ENCODE measurements around the gene LMX1B. TPM values are rescaled to one million over a fixed set of nuclear protein-coding genes. Genes with fewer than 3 reads are reported as not detected.

LMX1B gene
- polyA plus RNA-seq, 1 experiment: not detected

DNA sequence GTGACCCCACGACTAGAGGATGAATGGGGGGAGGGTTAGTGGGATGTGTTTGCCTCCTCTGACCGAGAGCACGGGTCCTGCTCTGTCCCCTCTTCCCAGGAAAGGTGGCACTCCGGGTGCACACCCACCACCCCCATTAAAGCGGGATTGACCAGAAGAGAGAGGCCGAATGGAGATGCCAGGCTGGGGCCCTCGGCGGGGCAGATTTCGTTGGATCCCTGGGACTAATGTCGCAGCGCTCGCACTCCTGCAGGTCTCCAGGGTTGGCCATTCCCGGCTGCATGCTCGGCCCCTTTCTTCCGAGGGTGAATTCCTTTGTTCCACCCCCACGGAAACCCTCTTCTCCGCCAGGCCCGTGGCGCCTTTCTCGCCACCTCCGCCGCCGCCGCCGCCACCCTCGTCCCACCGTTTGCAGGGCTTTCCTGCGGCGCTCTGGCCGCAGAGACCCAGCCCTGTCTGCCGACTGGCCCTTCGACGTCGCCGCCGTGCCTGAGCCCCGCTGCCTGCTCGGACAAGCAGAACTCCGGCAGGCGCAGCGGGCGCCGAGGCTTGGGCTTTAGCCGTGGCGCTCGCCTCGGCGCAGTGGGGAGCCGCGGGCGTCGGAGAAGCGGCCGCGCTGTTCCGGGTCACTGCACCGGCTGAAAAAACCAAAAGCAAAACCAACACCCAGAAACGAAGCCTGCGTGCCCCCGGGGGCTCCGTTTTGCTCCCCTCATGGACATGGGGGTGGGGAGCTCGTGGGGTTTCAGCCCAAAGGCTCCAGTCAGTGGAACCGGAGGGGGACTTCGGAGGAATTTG, 11.8 kb downstream of the LMX1B start:
- CTCF ChIA-PET: no interaction called here
- no peak for DNase-seq (ENCODE audit: low read depth, low spot score)
- TF ChIP-seq, protein P1, sequence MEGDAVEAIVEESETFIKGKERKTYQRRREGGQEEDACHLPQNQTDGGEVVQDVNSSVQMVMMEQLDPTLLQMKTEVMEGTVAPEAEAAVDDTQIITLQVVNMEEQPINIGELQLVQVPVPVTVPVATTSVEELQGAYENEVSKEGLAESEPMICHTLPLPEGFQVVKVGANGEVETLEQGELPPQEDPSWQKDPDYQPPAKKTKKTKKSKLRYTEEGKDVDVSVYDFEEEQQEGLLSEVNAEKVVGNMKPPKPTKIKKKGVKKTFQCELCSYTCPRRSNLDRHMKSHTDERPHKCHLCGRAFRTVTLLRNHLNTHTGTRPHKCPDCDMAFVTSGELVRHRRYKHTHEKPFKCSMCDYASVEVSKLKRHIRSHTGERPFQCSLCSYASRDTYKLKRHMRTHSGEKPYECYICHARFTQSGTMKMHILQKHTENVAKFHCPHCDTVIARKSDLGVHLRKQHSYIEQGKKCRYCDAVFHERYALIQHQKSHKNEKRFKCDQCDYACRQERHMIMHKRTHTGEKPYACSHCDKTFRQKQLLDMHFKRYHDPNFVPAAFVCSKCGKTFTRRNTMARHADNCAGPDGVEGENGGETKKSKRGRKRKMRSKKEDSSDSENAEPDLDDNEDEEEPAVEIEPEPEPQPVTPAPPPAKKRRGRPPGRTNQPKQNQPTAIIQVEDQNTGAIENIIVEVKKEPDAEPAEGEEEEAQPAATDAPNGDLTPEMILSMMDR (IDR thresholded peaks at IDR 0.05; ENCODE audit: low read depth, low read length): no peak
- Histone ChIP-seq H3K9me3 (ENCODE audit: control insufficient read depth, insufficient read depth, low read length) (peaks cover 4% of the 10 kb centered on the region; the same call in 1 of the 2 replicates), H3K27ac (ENCODE audit: low read depth, low read length) (no peak overlapping the region), H3K27me3 (ENCODE audit: control insufficient read depth, insufficient read depth, low read length) (peaks cover 92% of the 10 kb centered on the region), H3K4me3 (ENCODE audit: low read depth, low read length) (no peak overlapping the region)
- POLR2A ChIA-PET: no interaction called here

GRCh38 chr9:126626127-126626925, 12.6 kb downstream of the LMX1B start:
- Histone ChIP-seq H3K27me3 (ENCODE audit: control insufficient read depth, insufficient read depth, low read length) (peaks cover 92% of the 10 kb centered on the region), H3K4me3 (ENCODE audit: low read depth, low read length) (no peak overlapping the region), H3K27ac (ENCODE audit: low read depth, low read length) (no peak overlapping the region), H3K9me3 (ENCODE audit: control insufficient read depth, insufficient read depth, low read length) (peaks cover 4% of the 10 kb centered on the region; the same call in 1 of the 2 replicates)
- no peak for DNase-seq (ENCODE audit: low read depth, low spot score)
- TF ChIP-seq, protein P1 (IDR thresholded peaks at IDR 0.05; ENCODE audit: low read depth, low read length): no peak
- CTCF ChIA-PET: no interaction called here
- POLR2A ChIA-PET: no interaction called here

DNA sequence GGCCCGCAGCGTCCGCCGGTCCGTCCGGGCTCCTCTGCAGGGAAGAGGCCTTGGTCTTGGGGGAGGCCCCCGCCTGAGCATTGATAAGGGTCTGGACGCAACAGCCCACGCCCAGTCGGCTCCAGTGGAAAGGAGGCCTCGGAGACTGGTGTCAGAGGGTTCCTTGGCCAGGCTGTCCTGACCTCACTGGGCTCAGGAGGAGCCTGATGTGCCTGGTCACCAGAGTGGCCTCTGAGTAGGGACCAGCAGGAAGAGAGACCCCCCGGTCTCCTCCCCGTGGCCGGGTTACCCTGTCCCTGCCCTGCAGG, 13.2 kb downstream of the LMX1B start:
- Histone ChIP-seq H3K4me3 (ENCODE audit: low read depth, low read length) (no peak overlapping the region), H3K9me3 (ENCODE audit: control insufficient read depth, insufficient read depth, low read length) (peaks cover 4% of the 10 kb centered on the region; the same call in 1 of the 2 replicates), H3K27ac (ENCODE audit: low read depth, low read length) (no peak overlapping the region), H3K27me3 (ENCODE audit: control insufficient read depth, insufficient read depth, low read length) (peaks cover 88% of the 10 kb centered on the region)
- ChIA-PET CTCF (no interaction called here), POLR2A (no interaction called here)
- TF ChIP-seq, protein P1 (IDR thresholded peaks at IDR 0.05; ENCODE audit: low read depth, low read length): no peak
- DNase-seq (ENCODE audit: low read depth, low spot score): no peak

- ChIA-PET POLR2A (no interaction called here), CTCF (no interaction called here)
- TF ChIP-seq, protein P1 (IDR thresholded peaks at IDR 0.05; ENCODE audit: low read depth, low read length): no peak
- Histone ChIP-seq H3K4me3 (ENCODE audit: low read depth, low read length) (no peak overlapping the region), H3K27me3 (ENCODE audit: control insufficient read depth, insufficient read depth, low read length) (peaks cover 86% of the 10 kb centered on the region), H3K27ac (ENCODE audit: low read depth, low read length) (no peak overlapping the region), H3K9me3 (ENCODE audit: control insufficient read depth, insufficient read depth, low read length) (peaks cover 4% of the 10 kb centered on the region; the same call in 1 of the 2 replicates)
- DNase-seq (ENCODE audit: low read depth, low spot score): no peak
Measured at GRCh38 chr9:126628146-126628545, 14.4 kb downstream of the LMX1B start.
